OCI-LY7 (cell line): ENCODE results near the gene ERN1.

Source experiments
- CTCF ChIP-seq: fragments of 200-600 bp; sonication (generic); conservative IDR thresholded peaks from 2 replicates; pipeline ENCODE4 v1.5.1; 2014; ENCODE audit warnings: mild to moderate bottlenecking, antibody characterized with exemption, low read length, moderate library complexity, mixed read lengths
- EZH2phosphoT487 ChIP-seq: fragments of 200-600 bp; sonication (generic); IDR thresholded peaks from 2 replicates; pipeline ENCODE4 v1.6.1; 2018; ENCODE audit warnings: low read depth, borderline replicate concordance, mild to moderate bottlenecking, mixed run types, antibody characterized with exemption, low read length, moderate library complexity, mixed read lengths

DNA sequence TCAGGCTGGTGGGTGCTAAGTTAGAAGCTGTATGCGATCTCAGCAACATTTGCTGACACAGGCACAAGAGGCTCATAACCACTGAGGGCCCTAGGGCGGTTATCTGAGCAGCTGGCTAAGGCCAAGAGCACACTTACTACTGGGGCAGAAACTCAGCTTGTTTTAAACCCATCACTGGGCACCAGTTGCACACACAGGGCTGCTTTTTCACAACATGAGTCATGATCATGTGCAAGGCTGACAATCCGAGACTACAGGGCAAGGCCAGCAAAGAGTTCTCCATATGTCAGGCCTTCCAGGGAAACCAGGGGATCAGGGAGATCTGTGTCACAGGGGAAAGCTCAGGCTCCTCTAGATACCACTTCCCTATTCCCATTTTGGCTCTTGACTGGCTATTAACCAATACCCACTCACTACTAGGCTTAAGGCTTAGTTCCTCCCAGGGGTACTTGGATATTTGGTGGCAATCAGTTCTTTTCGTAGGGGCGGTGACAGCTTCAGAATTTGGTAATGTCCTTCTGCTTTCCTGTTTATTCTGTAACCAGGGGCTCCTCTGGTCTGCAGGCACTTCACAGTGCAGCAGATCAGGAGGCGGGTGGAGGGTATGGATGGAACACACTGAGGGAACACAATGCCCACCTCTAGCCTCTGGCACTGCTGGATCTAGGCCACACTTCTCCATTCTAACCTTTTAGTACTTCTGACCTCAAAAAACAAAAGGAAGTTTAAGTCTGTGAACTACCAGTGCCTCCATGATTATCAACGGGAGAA, 44.9 kb upstream of the ERN1 start:
- TF ChIP-seq CTCF, result no peak
- no peak for TF ChIP-seq EZH2phosphoT487
